IMR-90 (cell line): Measurements from ENCODE around the gene NUCB2. TPM values are rescaled to one million over a fixed set of nuclear protein-coding genes. Genes with fewer than 3 reads are reported as not detected.

Experiments
- ATAC-seq: fragments of 200-7000 bp; cut with Tn5 transposase; 2 replicates; pipeline ENCODE4 v1.9.1; 2020; ENCODE audit warnings: low read depth, mild to moderate bottlenecking, moderate library complexity
- BruUV-seq: library from RNA; stranded (reverse); fragments of 400-500 nt; replicated peaks from 2 replicates; lab custom pipeline; 2021; lab: Mats Ljungman, UMichigan
- CTCF ChIA-PET: fragments of 300-600 bp; formaldehyde crosslinking; extraction: SDS; loops from one replicate; lab custom pipeline; 2021; ENCODE audit warnings: antibody characterized with exemption; lab: Yijun Ruan, JAX
- POLR2A ChIA-PET: fragments of 300-600 bp; sonication (Branson Sonifier 250); formaldehyde crosslinking; loops from one replicate; lab custom pipeline; 2022; ENCODE audit warnings: antibody characterized with exemption; ENCODE audit not compliant: unreplicated experiment; lab: Charles Lee
- DNase-seq: peaks from one replicate; pipeline ENCODE4 v3.0.0; 2013
- H2AFZ ChIP-seq: replicated peaks from 2 replicates; pipeline ENCODE3; 2013; ENCODE audit warnings: low read length, mild to moderate bottlenecking; ENCODE audit not compliant: poor library complexity
- H2AK5ac ChIP-seq: 2 replicates; pipeline ENCODE4 v1.6.1; 2013; ENCODE audit warnings: low read depth, low read length, inconsistent platforms
- H2AK9ac ChIP-seq: replicated peaks from 2 replicates; pipeline ENCODE3; 2013; ENCODE audit warnings: mild to moderate bottlenecking, low read depth, low read length, moderate library complexity; ENCODE audit not compliant: poor library complexity
- H2BK120ac ChIP-seq: 2 replicates; pipeline ENCODE4 v1.6.1; 2013; ENCODE audit warnings: low read depth, low read length, inconsistent platforms
- H2BK15ac ChIP-seq: 3 replicates; pipeline ENCODE4 v1.6.1; 2013; ENCODE audit warnings: low read depth, low read length, inconsistent platforms
- H2BK20ac ChIP-seq: 2 replicates; pipeline ENCODE4 v1.6.1; 2013; ENCODE audit warnings: low read depth, mild to moderate bottlenecking, inconsistent platforms, low read length, moderate library complexity
- H2BK5ac ChIP-seq: 2 replicates; pipeline ENCODE4 v1.6.1; 2013; ENCODE audit warnings: mild to moderate bottlenecking, low read depth, low read length, inconsistent platforms; ENCODE audit not compliant: poor library complexity, severe bottlenecking
- H3K14ac ChIP-seq: replicated peaks from 2 replicates; pipeline ENCODE4 v1.6.1; 2013; ENCODE audit warnings: low read depth, low read length, inconsistent platforms
- H3K18ac ChIP-seq: 2 replicates; pipeline ENCODE4 v1.6.1; 2013; ENCODE audit warnings: low read depth, low read length, control low read depth
- H3K23ac ChIP-seq: 2 replicates; pipeline ENCODE4 v1.6.1; 2013; ENCODE audit warnings: low read depth, low read length, inconsistent platforms
- H3K27ac ChIP-seq: 2 replicates; pipeline ENCODE4 v1.5.1; 2013; ENCODE audit warnings: mild to moderate bottlenecking, control low read depth, low read length; ENCODE audit not compliant: insufficient read depth
- H3K27me3 ChIP-seq: 2 replicates; pipeline ENCODE4 v1.6.1; 2013; ENCODE audit warnings: low read length; ENCODE audit not compliant: control insufficient read depth, insufficient read depth
- H3K36me3 ChIP-seq: 2 replicates; pipeline ENCODE4 v1.6.1; 2013; ENCODE audit warnings: low read length, mixed read lengths; ENCODE audit not compliant: control insufficient read depth, insufficient read depth
- H3K4ac ChIP-seq: 2 replicates; pipeline ENCODE4 v1.6.1; 2013; ENCODE audit warnings: low read depth, low read length, inconsistent platforms
- H3K4me1 ChIP-seq: 2 replicates; pipeline ENCODE4 v1.6.1; 2013; ENCODE audit warnings: low read length, mixed read lengths; ENCODE audit not compliant: control insufficient read depth, insufficient read depth
- H3K4me2 ChIP-seq: 2 replicates; pipeline ENCODE4 v1.6.1; 2013; ENCODE audit warnings: low read depth, mild to moderate bottlenecking, control low read depth, low read length, moderate library complexity
- H3K4me3 ChIP-seq: 2 replicates; pipeline ENCODE4 v1.5.1; 2013; ENCODE audit warnings: low read depth, mild to moderate bottlenecking, control low read depth, low read length, moderate library complexity; ENCODE audit not compliant: insufficient read depth
- H3K56ac ChIP-seq: 2 replicates; pipeline ENCODE4 v1.6.1; 2013; ENCODE audit warnings: low read length, inconsistent platforms; ENCODE audit not compliant: insufficient read depth; ENCODE audit errors: extremely low read depth
- H3K79me1 ChIP-seq, 2 experiments: 2 replicates each; pipeline ENCODE4 v1.6.1; 2013; ENCODE audit warnings: low read length in 2 of 2, inconsistent platforms in 1 of 2, low read depth in 1 of 2
- H3K9ac ChIP-seq: 2 replicates; pipeline ENCODE4 v1.6.1; 2013; ENCODE audit warnings: low read depth, low read length, control low read depth
- H3K9me1 ChIP-seq: 2 replicates; pipeline ENCODE4 v1.6.1; 2013; ENCODE audit warnings: low read length, inconsistent platforms; ENCODE audit not compliant: insufficient read depth
- H3K9me3 ChIP-seq: 2 replicates; pipeline ENCODE4 v1.6.1; 2013; ENCODE audit warnings: low read length; ENCODE audit not compliant: control insufficient read depth, insufficient read depth
- H4K20me1 ChIP-seq: 2 replicates; pipeline ENCODE4 v1.6.1; 2013; ENCODE audit warnings: low read length, inconsistent platforms; ENCODE audit not compliant: insufficient read depth
- H4K5ac ChIP-seq: 2 replicates; pipeline ENCODE4 v1.6.1; 2013; ENCODE audit warnings: mild to moderate bottlenecking, low read depth, low read length, control low read depth
- H4K8ac ChIP-seq, 2 experiments: 2 replicates each; pipeline ENCODE4 v1.6.1; 2013; ENCODE audit warnings: low read depth in 2 of 2, low read length in 2 of 2, control low read depth in 1 of 2, inconsistent platforms in 1 of 2
- H4K91ac ChIP-seq: 2 replicates; pipeline ENCODE4 v1.6.1; 2013; ENCODE audit warnings: low read depth, low read length, inconsistent platforms; ENCODE audit not compliant: insufficient read depth
- CEBPB ChIP-seq: IDR thresholded peaks from 2 replicates; pipeline ENCODE4 v1.6.1; 2012; ENCODE audit warnings: low read depth, low read length, improper control_type of control experiment
- CHD1 ChIP-seq: IDR thresholded peaks from 2 replicates; pipeline ENCODE4 v1.6.1; 2012; ENCODE audit warnings: low read depth, low read length, improper control_type of control experiment
- RCOR1 ChIP-seq: IDR thresholded peaks from 2 replicates; pipeline ENCODE4 v1.6.1; 2012; ENCODE audit warnings: mild to moderate bottlenecking, low read length, improper control_type of control experiment; ENCODE audit not compliant: insufficient replicate concordance
- WGBS, 2 experiments: methylation state at CpG; one replicate each; pipeline versions ENCODE4 v1.1.5 to v1.1.7; 2013; ENCODE audit warnings: missing lambda C conversion rate in 2 of 2; ENCODE audit not compliant: insufficient read length in 1 of 2; ENCODE audit errors: extremely low coverage in 2 of 2; 5-methylcytosine and 5-hydroxymethylcytosine counted together
- dilution Hi-C: fragments of 300-500 bp; cut with HindIII; formaldehyde crosslinking; loops from one replicate; pipeline ENCODE4 v1.14.3; 2018; ENCODE audit warnings: low sequenced_read_pairs; ENCODE audit not compliant: unreplicated experiment
- in situ Hi-C: fragments of 300-500 bp; cut with MboI; formaldehyde crosslinking; loops from 3 replicates; pipeline ENCODE4 v1.14.3; 2019; ENCODE audit warnings: low sequenced_read_pairs, inconsistent platforms, mixed read lengths
- intact Hi-C: fragments of 100-400 bp; cut with micrococcal nuclease; formaldehyde crosslinking; loops from 2 replicates; pipeline ENCODE4 v1.10.0; 2022
- polyA plus RNA-seq, 3 experiments: library from polyadenylated mRNA; depleted of rRNA; stranded (reverse); fragments of >200 nt; gene quantifications; 2 replicates each; pipeline ENCODE4 v1.2.3, GENCODE V29; 2012; ENCODE audit warnings: low replicate concordance in 1 of 3
- total RNA-seq: library from RNA; depleted of rRNA; stranded (reverse); fragments of >200 nt; gene quantifications from 2 replicates; pipeline ENCODE4 v1.2.3, GENCODE V29; 2012

NUCB2 gene
- total and polyA plus RNA-seq, 2 of the 4 experiments (the other 2 are of a cell fraction) = 52.7 to 55.4 TPM

- 100% methylated on average over 1 of the region's 1 CpG; no CpG with 5 or more reads in 1 of the 2 experiments for WGBS, 2 experiments
- Histone ChIP-seq H3K4ac (no peak overlapping the region), H4K20me1 (no peaks in the 10 kb centered on the region), H3K27ac (no peak overlapping the region), H2BK5ac (no peak overlapping the region), H2BK120ac (no peak overlapping the region), H2AFZ (no peak overlapping the region), H3K79me1 (no peaks in the 10 kb centered on the region), H4K8ac (no peak overlapping the region), H3K27me3 (no peaks in the 10 kb centered on the region), H2AK5ac (no peak overlapping the region), H2BK15ac (no peak overlapping the region), H3K9me3 (no peaks in the 10 kb centered on the region), H3K9me1 (0 out of 2 replicates have a peak, but pooled peaks cover 2% of the 10 kb centered on the region), H3K4me2 (no peak overlapping the region), H4K5ac (no peak overlapping the region), H3K36me3 (no peaks in the 10 kb centered on the region), H4K91ac (no peak overlapping the region), H3K56ac (no peak overlapping the region), H3K18ac (no peak overlapping the region), H3K4me3 (no peak overlapping the region), H3K14ac (no peak overlapping the region), H3K23ac (no peak overlapping the region), H2AK9ac (no peak overlapping the region), H3K9ac (no peak overlapping the region), H2BK20ac (no peak overlapping the region), H3K4me1 (peaks cover 12% of the 10 kb centered on the region)
- in situ Hi-C loops = no loop called here
- dilution Hi-C loops = no loop called here
- no TSS peak for BruUV-seq
- ChIA-PET POLR2A (no interaction called here), CTCF (no interaction called here)
- intact Hi-C loops = no loop called here
- no peak for TF ChIP-seq CHD1
- TF ChIP-seq RCOR1 = no peak
- TF ChIP-seq CEBPB = peak; percentile 18; the same call in 1 of the 2 replicates
- no peak for ATAC-seq
- DNase-seq = peak; percentile 34
Measured at GRCh38 chr11:17259519-17259918, 17.0 kb upstream of the NUCB2 start.
